ENCODE data around the gene PRKAR2A. TPM values are rescaled to one million over a fixed set of nuclear protein-coding genes. Genes with fewer than 3 reads are reported as not detected.

The PRKAR2A gene
- polyA plus RNA-seq, 1 of the 3 experiments (the other 2 are of a cell fraction) = 5.2 TPM

DNA sequence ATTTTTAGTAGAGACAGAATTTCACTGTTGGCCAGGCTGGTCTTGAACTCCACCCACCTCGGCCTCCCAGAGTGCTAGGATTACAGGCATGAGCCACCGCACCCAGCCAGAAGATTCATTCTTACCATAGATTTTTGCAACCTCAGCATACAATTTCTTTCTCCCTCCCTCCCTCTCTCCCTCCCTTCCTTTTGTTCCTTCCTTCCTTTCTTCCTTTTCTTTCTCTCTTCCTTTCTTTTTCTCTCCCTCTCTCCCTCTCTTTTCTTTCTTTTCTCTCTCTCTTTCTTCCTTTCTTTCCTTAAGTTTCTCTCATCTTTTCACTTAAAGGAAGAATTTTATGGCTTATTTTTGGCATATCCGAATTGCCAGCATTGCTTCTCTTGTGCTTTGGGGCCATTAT is 58.0 kb downstream of the PRKAR2A start:
- CTCF ChIA-PET = interaction anchor here (2.4 kb wide), 1 partner anchor 50 kb away, joined by 8 read pairs; no protein-coding TSS in a partner anchor
- no peak overlapping the region for H3K27ac ChIP-seq (ENCODE audit: low read depth in 2 of 2, low read length in 1 of 2)
- H3K4me1 ChIP-seq (ENCODE audit: control insufficient read depth in 1 of 2, insufficient read depth in 2 of 2, low read depth in 1 of 2, low read length in 1 of 2) = no peaks in the 10 kb centered on the region
- POLR2A ChIA-PET = no interaction called here
- no peak for TF ChIP-seq TEAD4 (IDR thresholded peaks at IDR 0.05; ENCODE audit: borderline replicate concordance, insufficient read depth)
- TF ChIP-seq SMC3 (IDR thresholded peaks at IDR 0.05; ENCODE audit: low read depth, low read length) = no peak
- TF ChIP-seq MAX (IDR thresholded peaks at IDR 0.05; ENCODE audit: low read depth) = no peak
- TF ChIP-seq GATA2 (CRISPR knock-in tag; IDR thresholded peaks at IDR 0.05) = no peak
- no peak for TF ChIP-seq REST (IDR thresholded peaks at IDR 0.05; ENCODE audit: low read depth, low read length)
- no peak for TF ChIP-seq FOXM1 (IDR thresholded peaks at IDR 0.05; ENCODE audit: low read depth)
- peaks cover 7% of the 10 kb centered on the region for H3F3A ChIP-seq (replicated peaks; ENCODE audit: insufficient read depth)
- no peak overlapping the region for H3K4me2 ChIP-seq
- no peak overlapping the region for H2AFZ ChIP-seq (ENCODE audit: low read depth)
- DNase-seq = no peak
- H3K4me3 ChIP-seq (ENCODE audit: low read depth in 2 of 2, low read length in 1 of 2) = no peak overlapping the region
- 91% methylated on average over 3 of the region's 3 CpGs for WGBS (ENCODE audit: low lambda C conversion rate)
- no peaks in the 10 kb centered on the region for H3K27me3 ChIP-seq (ENCODE audit: insufficient read depth)
- H3K9ac ChIP-seq = no peak overlapping the region
- H3K79me2 ChIP-seq (ENCODE audit: insufficient read depth) = no peaks in the 10 kb centered on the region
- H3K36me3 ChIP-seq (replicated peaks in 1 of 2; ENCODE audit: control insufficient read depth in 1 of 2, insufficient read depth in 2 of 2, low read length in 1 of 2) = peaks cover 0 to 21% of the 10 kb centered on the region in 2 experiments
- H4K20me1 ChIP-seq (ENCODE audit: insufficient read depth) = no peaks in the 10 kb centered on the region
- H3K9me2 ChIP-seq = no peaks in the 10 kb centered on the region
- H3K9me3 ChIP-seq = no peaks in the 10 kb centered on the region

GRCh38 chr3:48788544-48789162 is 59.0 kb downstream of the PRKAR2A start:
- H4K20me1 ChIP-seq (ENCODE audit: insufficient read depth) = no peaks in the 10 kb centered on the region
- H3K9me2 ChIP-seq = no peaks in the 10 kb centered on the region
- no peaks in the 10 kb centered on the region for H3K27me3 ChIP-seq (ENCODE audit: insufficient read depth)
- no peak overlapping the region for H3K27ac ChIP-seq (ENCODE audit: low read depth in 2 of 2, low read length in 1 of 2)
- 93% methylated on average over 1 of the region's 1 CpG for WGBS (ENCODE audit: low lambda C conversion rate)
- no peaks in the 10 kb centered on the region for H3K9me3 ChIP-seq
- POLR2A ChIA-PET = no interaction called here
- H2AFZ ChIP-seq (ENCODE audit: low read depth) = no peak overlapping the region
- no peak overlapping the region for H3K4me3 ChIP-seq (ENCODE audit: low read depth in 2 of 2, low read length in 1 of 2)
- H3F3A ChIP-seq (replicated peaks; ENCODE audit: insufficient read depth) = peaks cover 17% of the 10 kb centered on the region
- H3K36me3 ChIP-seq (replicated peaks in 1 of 2; ENCODE audit: control insufficient read depth in 1 of 2, insufficient read depth in 2 of 2, low read length in 1 of 2) = peaks cover 0 to 28% of the 10 kb centered on the region in 2 experiments
- no peak overlapping the region for H3K4me2 ChIP-seq
- CTCF ChIA-PET = interaction anchor here (2.4 kb wide), 1 partner anchor 49 kb away, joined by 8 read pairs; no protein-coding TSS in a partner anchor
- no peaks in the 10 kb centered on the region for H3K4me1 ChIP-seq (ENCODE audit: control insufficient read depth in 1 of 2, insufficient read depth in 2 of 2, low read depth in 1 of 2, low read length in 1 of 2)
- no peak for DNase-seq
- no peak overlapping the region for H3K9ac ChIP-seq
- no peaks in the 10 kb centered on the region for H3K79me2 ChIP-seq (ENCODE audit: insufficient read depth)
- TF ChIP-seq TAF1 (IDR thresholded peaks at IDR 0.05; ENCODE audit: borderline replicate concordance, low read depth, low read length) = no peak
- no peak for TF ChIP-seq RAD21 (IDR thresholded peaks at IDR 0.05; ENCODE audit: low read length)
- no peak for TF ChIP-seq USF2 (IDR thresholded peaks at IDR 0.05; ENCODE audit: borderline replicate concordance, low read depth, low read length)
- TF ChIP-seq, protein P1, sequence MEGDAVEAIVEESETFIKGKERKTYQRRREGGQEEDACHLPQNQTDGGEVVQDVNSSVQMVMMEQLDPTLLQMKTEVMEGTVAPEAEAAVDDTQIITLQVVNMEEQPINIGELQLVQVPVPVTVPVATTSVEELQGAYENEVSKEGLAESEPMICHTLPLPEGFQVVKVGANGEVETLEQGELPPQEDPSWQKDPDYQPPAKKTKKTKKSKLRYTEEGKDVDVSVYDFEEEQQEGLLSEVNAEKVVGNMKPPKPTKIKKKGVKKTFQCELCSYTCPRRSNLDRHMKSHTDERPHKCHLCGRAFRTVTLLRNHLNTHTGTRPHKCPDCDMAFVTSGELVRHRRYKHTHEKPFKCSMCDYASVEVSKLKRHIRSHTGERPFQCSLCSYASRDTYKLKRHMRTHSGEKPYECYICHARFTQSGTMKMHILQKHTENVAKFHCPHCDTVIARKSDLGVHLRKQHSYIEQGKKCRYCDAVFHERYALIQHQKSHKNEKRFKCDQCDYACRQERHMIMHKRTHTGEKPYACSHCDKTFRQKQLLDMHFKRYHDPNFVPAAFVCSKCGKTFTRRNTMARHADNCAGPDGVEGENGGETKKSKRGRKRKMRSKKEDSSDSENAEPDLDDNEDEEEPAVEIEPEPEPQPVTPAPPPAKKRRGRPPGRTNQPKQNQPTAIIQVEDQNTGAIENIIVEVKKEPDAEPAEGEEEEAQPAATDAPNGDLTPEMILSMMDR (IDR thresholded peaks at IDR 0.05) = no peak
- no peak for TF ChIP-seq EZH2phosphoT487 (IDR thresholded peaks at IDR 0.05; ENCODE audit: borderline replicate concordance, low read depth)
- no peak for TF ChIP-seq TCF12 (IDR thresholded peaks at IDR 0.05)
- TF ChIP-seq GATA2 (CRISPR knock-in tag; IDR thresholded peaks at IDR 0.05) = no peak
- TF ChIP-seq ELF1 (IDR thresholded peaks at IDR 0.05) = no peak
- TF ChIP-seq, protein P2, sequence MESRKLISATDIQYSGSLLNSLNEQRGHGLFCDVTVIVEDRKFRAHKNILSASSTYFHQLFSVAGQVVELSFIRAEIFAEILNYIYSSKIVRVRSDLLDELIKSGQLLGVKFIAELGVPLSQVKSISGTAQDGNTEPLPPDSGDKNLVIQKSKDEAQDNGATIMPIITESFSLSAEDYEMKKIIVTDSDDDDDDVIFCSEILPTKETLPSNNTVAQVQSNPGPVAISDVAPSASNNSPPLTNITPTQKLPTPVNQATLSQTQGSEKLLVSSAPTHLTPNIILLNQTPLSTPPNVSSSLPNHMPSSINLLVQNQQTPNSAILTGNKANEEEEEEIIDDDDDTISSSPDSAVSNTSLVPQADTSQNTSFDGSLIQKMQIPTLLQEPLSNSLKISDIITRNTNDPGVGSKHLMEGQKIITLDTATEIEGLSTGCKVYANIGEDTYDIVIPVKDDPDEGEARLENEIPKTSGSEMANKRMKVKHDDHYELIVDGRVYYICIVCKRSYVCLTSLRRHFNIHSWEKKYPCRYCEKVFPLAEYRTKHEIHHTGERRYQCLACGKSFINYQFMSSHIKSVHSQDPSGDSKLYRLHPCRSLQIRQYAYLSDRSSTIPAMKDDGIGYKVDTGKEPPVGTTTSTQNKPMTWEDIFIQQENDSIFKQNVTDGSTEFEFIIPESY (IDR thresholded peaks at IDR 0.05; ENCODE audit: borderline replicate concordance, low read depth) = no peak
- no peak for TF ChIP-seq CHD2 (IDR thresholded peaks at IDR 0.05; ENCODE audit: low read length, partially characterized antibody)
- no peak for TF ChIP-seq YY1 (IDR thresholded peaks at IDR 0.05; ENCODE audit: low read depth)
- no peak for TF ChIP-seq JUND (IDR thresholded peaks at IDR 0.05)
- no peak for TF ChIP-seq RFX5 (IDR thresholded peaks at IDR 0.05; ENCODE audit: low read length)
- TF ChIP-seq EP300 (IDR thresholded peaks at IDR 0.05; ENCODE audit: borderline replicate concordance in 1 of 2, low read depth in 1 of 2, low read length in 1 of 2) = no peak
- no peak for TF ChIP-seq SIN3A (IDR thresholded peaks at IDR 0.05; ENCODE audit: borderline replicate concordance, low read depth, low read length)
